SK-N-MC (cell line): ENCODE results near the gene ADAMTS18.
A peak's percentile ranks its signal among the peaks of the same experiment; 100 is the strongest.
"Not testable (repeated sequence)": the region's sequence is repeated elsewhere in the genome, so short reads cannot be mapped to it uniquely, and the experiment has no call there.

Experiments
- DNase-seq: peaks from one replicate; pipeline ENCODE4 v3.0.0-alpha.2; 2011; ENCODE audit warnings: low read depth, low spot score
- H3K27ac ChIP-seq: fragments of 200-600 bp; sonication (generic); 2 replicates; pipeline ENCODE4 v1.5.1; 2016; ENCODE audit warnings: mixed run types
- H3K36me3 ChIP-seq: fragments of 200-600 bp; sonication (generic); 2 replicates; pipeline ENCODE4 v1.6.1; 2017; ENCODE audit warnings: antibody characterized with exemption, low read length, mixed read lengths; ENCODE audit not compliant: insufficient read depth
- H3K4me3 ChIP-seq: fragments of 200-600 bp; sonication (generic); 2 replicates; pipeline ENCODE4 v1.5.1; 2016
- H3K9ac ChIP-seq: fragments of 200-600 bp; sonication (generic); 2 replicates; pipeline ENCODE4 v1.8.0; 2017; ENCODE audit warnings: mixed run types, mixed read lengths; ENCODE audit not compliant: insufficient read length
- H3K9me3 ChIP-seq: fragments of 200-600 bp; sonication (generic); 2 replicates; pipeline ENCODE4 v1.6.1; 2017; ENCODE audit warnings: low read depth, mild to moderate bottlenecking, antibody characterized with exemption, low read length, moderate library complexity, mixed read lengths
- EZH2 ChIP-seq: fragments of 200-600 bp; sonication (generic); IDR thresholded peaks from one replicate; pipeline ENCODE4 v1.6.1; 2017; ENCODE audit warnings: antibody characterized with exemption
- FOXP2 ChIP-seq: optimal IDR thresholded peaks from 2 replicates; pipeline ENCODE3; 2011; ENCODE audit warnings: mild to moderate bottlenecking, moderate library complexity; ENCODE audit not compliant: insufficient read depth; ENCODE audit errors: extremely low read length, control extremely low read depth
- POLR2AphosphoS5 ChIP-seq: IDR thresholded peaks from 2 replicates; pipeline ENCODE4 v1.6.1; 2012; ENCODE audit warnings: mild to moderate bottlenecking, low read depth, low read length, borderline replicate concordance

Gene ADAMTS18

GRCh38 chr16:77262971-77263370, 171.9 kb downstream of the ADAMTS18 start:
- Histone ChIP-seq H3K9me3 (no peaks in the 10 kb centered on the region), H3K36me3 (no peaks in the 10 kb centered on the region)
- TF ChIP-seq FOXP2: no peak
- TF ChIP-seq EZH2: no peak
- TF ChIP-seq POLR2AphosphoS5: no peak

GRCh38 chr16:77250400-77250799, 184.4 kb downstream of the ADAMTS18 start:
- TF ChIP-seq POLR2AphosphoS5: no peak
- TF ChIP-seq FOXP2: no peak
- no peak for TF ChIP-seq EZH2
- no peak overlapping the region for H3K4me3 ChIP-seq
- no peaks in the 10 kb centered on the region for H3K9me3 ChIP-seq
- H3K27ac ChIP-seq: no peak overlapping the region
- no peak for DNase-seq
- no peaks in the 10 kb centered on the region for H3K36me3 ChIP-seq
- H3K9ac ChIP-seq: no peak overlapping the region

More at GRCh38 chr16:77262971-77263370, 171.9 kb downstream of the ADAMTS18 start:
- Histone ChIP-seq H3K9ac (no peak overlapping the region), H3K27ac (no peak overlapping the region), H3K4me3 (no peak overlapping the region)
- no peak for DNase-seq

- no peak overlapping the region for H3K4me3 ChIP-seq
- no peak overlapping the region for H3K27ac ChIP-seq
- H3K9ac ChIP-seq: no peak overlapping the region
- H3K36me3 ChIP-seq: no peaks in the 10 kb centered on the region
- no peaks in the 10 kb centered on the region for H3K9me3 ChIP-seq
- DNase-seq: no peak
- TF ChIP-seq FOXP2 (no peak), POLR2AphosphoS5 (no peak), EZH2 (no peak)
These were observed 188.7 kb downstream of the ADAMTS18 start for GRCh38 chr16:77246150-77246549.

- not testable (repeated sequence) for DNase-seq, H3K9me3 ChIP-seq, H3K4me3 ChIP-seq, H3K36me3 ChIP-seq, H3K27ac ChIP-seq, H3K9ac ChIP-seq
These were observed 192.4 kb downstream of the ADAMTS18 start for GRCh38 chr16:77242471-77242870.

- H3K9me3 ChIP-seq: no peaks in the 10 kb centered on the region
- DNase-seq: no peak
- no peak overlapping the region for H3K4me3 ChIP-seq
- H3K36me3 ChIP-seq: no peaks in the 10 kb centered on the region
- no peak overlapping the region for H3K27ac ChIP-seq
- TF ChIP-seq FOXP2 (no peak), EZH2 (no peak), POLR2AphosphoS5 (no peak)
- H3K9ac ChIP-seq: no peak overlapping the region
These were observed 196.2 kb downstream of the ADAMTS18 start for GRCh38 chr16:77238593-77238992.

- Histone ChIP-seq H3K27ac (no peak overlapping the region), H3K4me3 (peak overlapping the region; percentile 58; the same call in 1 of the 2 replicates), H3K36me3 (no peaks in the 10 kb centered on the region), H3K9me3 (no peaks in the 10 kb centered on the region), H3K9ac (no peak overlapping the region)
- TF ChIP-seq FOXP2 (no peak), POLR2AphosphoS5 (no peak), EZH2 (no peak)
- DNase-seq: peak; percentile 10
These were observed 198.7 kb downstream of the ADAMTS18 start for GRCh38 chr16:77236063-77236511.

GRCh38 chr16:77234611-77235010, 200.2 kb downstream of the ADAMTS18 start:
- no peak for DNase-seq

GRCh38 chr16:77233799-77234519, 200.9 kb downstream of the ADAMTS18 start:
- H3K9ac ChIP-seq: no peak overlapping the region
- H3K36me3 ChIP-seq: no peaks in the 10 kb centered on the region
- H3K4me3 ChIP-seq: no peak overlapping the region
- no peaks in the 10 kb centered on the region for H3K9me3 ChIP-seq
- no peak overlapping the region for H3K27ac ChIP-seq
- DNase-seq: no peak
- no peak for TF ChIP-seq POLR2AphosphoS5
- no peak for TF ChIP-seq EZH2

More at GRCh38 chr16:77234611-77235010, 200.2 kb downstream of the ADAMTS18 start:
- no peaks in the 10 kb centered on the region for H3K9me3 ChIP-seq
- H3K27ac ChIP-seq: no peak overlapping the region
- no peaks in the 10 kb centered on the region for H3K36me3 ChIP-seq
- H3K4me3 ChIP-seq: no peak overlapping the region
- no peak overlapping the region for H3K9ac ChIP-seq
- TF ChIP-seq POLR2AphosphoS5 (no peak), FOXP2 (no peak), EZH2 (no peak)
